Pancreas (tissue), 10 donors: ENCODE results near the gene ALOX5AP. TPM values are rescaled to one million over a fixed set of nuclear protein-coding genes. Genes with fewer than 3 reads are reported as not detected.

Source experiments
- ATAC-seq, 4 donors: fragments of 200-7000 bp; cut with Tn5 transposase; one replicate each; pipeline versions ENCODE4 v1.8.0 to v1.9.1; 2020; ENCODE audit warnings: mild to moderate bottlenecking in 4 of 4, moderate library complexity in 4 of 4
- DNase-seq, 6 donors: peaks; one replicate each; pipeline ENCODE4 v3.0.0-alpha.2; 2020
- FAIRE-seq: peaks from 2 replicates; lab custom pipeline; 2012; peaks lifted over from hg19 to GRCh38; lab: Jason Lieb, UNC
- H3K27ac ChIP-seq, 4 donors: fragments of 200-600 bp; sonication (generic); 1 replicate in 3 of 4; 2 replicates in 1 of 4; pipeline versions ENCODE4 v1.5.0 to v1.8.0; 2020
- H3K27me3 ChIP-seq, 4 donors: fragments of 200-600 bp; one replicate each; pipeline ENCODE4 v1.8.0; 2021
- H3K36me3 ChIP-seq, 3 donors: fragments of 200-600 bp; sonication (generic) in 1 of 3; one replicate each; pipeline versions ENCODE4 v1.5.0 to v1.8.0; 2020 to 2021
- H3K4me1 ChIP-seq, 3 donors: fragments of 200-600 bp; one replicate each; pipeline ENCODE4 v1.8.0; 2021
- H3K4me3 ChIP-seq, 4 donors: fragments of 200-600 bp; sonication (generic) in 2 of 4; one replicate each; pipeline versions ENCODE4 v1.5.0 to v1.8.0; 2020 to 2021
- H3K9me3 ChIP-seq, 4 donors: fragments of 200-600 bp; one replicate each; pipeline ENCODE4 v1.8.0; 2021
- WGBS, 2 donors: extraction: QIAGEN DNeasy Blood & Tissue Kit; methylation state at CpG; one replicate each; pipeline ENCODE4 v1.1.7; 2013; 5-methylcytosine and 5-hydroxymethylcytosine counted together
- intact Hi-C, 3 donors: fragments of 100-400 bp; cut with DNase I; formaldehyde crosslinking; loops; one replicate each; pipeline versions ENCODE4 v1.11.1 to v1.14.2; 2022
- polyA plus RNA-seq, 2 donors: library from polyadenylated mRNA; stranded (reverse); fragments of 200-250 nt; gene quantifications; one replicate each; pipeline ENCODE4 v1.2.3, GENCODE V29; 2013
- total RNA-seq, 6 donors: library from RNA; stranded (reverse); fragmentation: NEBNext Ultra II Directional in 4 of 6; extraction: Animal tissue kit (Norgen Biotek cat#: 25700) in 4 of 6; gene quantifications; one replicate each; pipeline versions ENCODE4 v1.2.1 to v1.2.4, GENCODE V29; 2021 to 2023
- TF ChIP-seq, protein P1 (sequence below), 4 donors: fragments of 200-600 bp; sonication (generic) in 3 of 4; IDR thresholded peaks; one replicate each; pipeline versions ENCODE4 v1.5.0 to v1.8.0; 2021; ENCODE audit warnings: antibody characterized with exemption in 4 of 4
- donor health status: healthy with polysubstance abuse.
- donor health status: DM: no; HTN: no; CAD: no; lungs with moderate emphysema.
- donor health status: DM: no; HTN: no; CAD: no.
- donor health status: control.
- donor health status: control.
- donor health status: Bipolar disorder and iron deficiency.
- donor health status: DM: yes; HTN: yes; CAD: no.
- donor health status: DM: no; HTN: no; CAD: no.
- donor health status: DM: no; HTN: no; CAD: no.
- donor health status: DM: yes; HTN: yes; CAD: no.

Gene ALOX5AP
- total and polyA plus RNA-seq, 8 donors: 1.3 to 33.2 (median 3.6) TPM

DNA sequence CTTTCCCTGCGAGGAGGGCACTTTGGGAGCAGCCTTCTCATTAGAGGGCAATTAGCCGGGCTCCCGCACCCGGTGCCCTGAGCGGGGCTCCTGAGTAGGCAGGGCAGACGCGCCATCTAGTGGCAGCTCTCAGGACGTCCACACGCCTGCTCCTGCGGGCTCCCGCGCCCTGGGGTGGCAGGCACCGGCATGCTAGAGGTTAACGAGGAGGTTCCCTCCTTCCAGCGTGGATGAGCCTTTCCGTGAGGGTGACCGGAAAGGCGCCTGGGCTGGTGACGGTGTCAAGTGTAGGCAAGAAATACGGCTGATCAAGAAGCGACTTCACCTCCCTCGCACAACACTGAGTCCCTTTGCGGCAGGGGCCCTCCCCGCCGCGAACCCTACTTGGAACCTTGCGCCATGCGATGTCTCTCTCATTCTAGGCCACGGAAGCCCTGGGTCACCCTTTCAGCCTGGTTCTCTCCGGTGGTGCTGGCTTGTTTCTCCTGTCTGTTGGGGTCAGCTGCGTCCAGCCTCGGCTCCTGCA, 67.7 kb downstream of the ALOX5AP start:
- Histone ChIP-seq H3K27ac (peak overlapping the region in 2 of 4 donors; percentile 2 to 30), H3K4me3 (peak overlapping the region in 2 of 4 donors; percentile 21 to 40), H3K4me1 (peaks cover 0 to 14% (median 4%) of the 10 kb centered on the region in 3 donors), H3K27me3 (no peaks in the 10 kb centered on the region), H3K9me3 (no peaks in the 10 kb centered on the region), H3K36me3 (no peaks in the 10 kb centered on the region)
- WGBS, 2 donors: 10% methylated on average over 31 to 32 of the region's 32 CpGs
- ATAC-seq (peak; percentile 92 to 98 (median 97)), FAIRE-seq (no peak), DNase-seq (peak; percentile 67 to 92 (median 82))
- intact Hi-C loops: loop anchor here in 1 of 3 donors (10.0 kb wide), 1 partner anchor 668 kb away; no protein-coding TSS in a partner anchor
- TF ChIP-seq, protein P1, sequence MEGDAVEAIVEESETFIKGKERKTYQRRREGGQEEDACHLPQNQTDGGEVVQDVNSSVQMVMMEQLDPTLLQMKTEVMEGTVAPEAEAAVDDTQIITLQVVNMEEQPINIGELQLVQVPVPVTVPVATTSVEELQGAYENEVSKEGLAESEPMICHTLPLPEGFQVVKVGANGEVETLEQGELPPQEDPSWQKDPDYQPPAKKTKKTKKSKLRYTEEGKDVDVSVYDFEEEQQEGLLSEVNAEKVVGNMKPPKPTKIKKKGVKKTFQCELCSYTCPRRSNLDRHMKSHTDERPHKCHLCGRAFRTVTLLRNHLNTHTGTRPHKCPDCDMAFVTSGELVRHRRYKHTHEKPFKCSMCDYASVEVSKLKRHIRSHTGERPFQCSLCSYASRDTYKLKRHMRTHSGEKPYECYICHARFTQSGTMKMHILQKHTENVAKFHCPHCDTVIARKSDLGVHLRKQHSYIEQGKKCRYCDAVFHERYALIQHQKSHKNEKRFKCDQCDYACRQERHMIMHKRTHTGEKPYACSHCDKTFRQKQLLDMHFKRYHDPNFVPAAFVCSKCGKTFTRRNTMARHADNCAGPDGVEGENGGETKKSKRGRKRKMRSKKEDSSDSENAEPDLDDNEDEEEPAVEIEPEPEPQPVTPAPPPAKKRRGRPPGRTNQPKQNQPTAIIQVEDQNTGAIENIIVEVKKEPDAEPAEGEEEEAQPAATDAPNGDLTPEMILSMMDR (IDR thresholded peaks at IDR 0.05): peak; percentile 81 to 97 (median 91)

DNA sequence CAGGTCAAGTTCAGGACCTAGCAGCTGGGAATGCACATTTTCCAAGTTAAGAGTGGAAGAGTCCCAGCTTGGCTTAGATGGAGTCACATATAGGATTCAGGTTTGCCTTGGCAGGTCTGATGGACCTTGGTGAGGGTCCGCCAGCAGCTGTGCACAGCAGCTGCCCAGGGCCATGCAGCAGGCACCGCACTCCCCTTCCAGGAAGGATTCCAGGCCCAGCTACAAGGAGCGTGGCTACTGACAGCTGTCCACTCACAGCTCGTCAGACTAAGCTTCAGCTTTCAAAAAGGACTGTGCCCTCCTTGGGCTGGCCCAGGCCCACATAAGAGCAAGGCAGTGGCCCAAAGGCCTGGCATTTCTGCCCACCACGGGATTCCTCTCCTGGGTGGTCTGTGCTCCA, 68.4 kb downstream of the ALOX5AP start:
- FAIRE-seq (no peak), DNase-seq (no peak), ATAC-seq (no peak)
- 82 to 83% methylated on average over 5 of the region's 5 CpGs for WGBS, 2 donors
- H3K4me3 ChIP-seq: peak overlapping the region in 1 of 4 donors; percentile 40
- intact Hi-C loops: loop anchor here in 1 of 3 donors (10.0 kb wide), 1 partner anchor 669 kb away; no protein-coding TSS in a partner anchor
- no peaks in the 10 kb centered on the region for H3K36me3 ChIP-seq
- H3K27ac ChIP-seq: no peak overlapping the region
- TF ChIP-seq, protein P1 (IDR thresholded peaks at IDR 0.05): no peak
- H3K27me3 ChIP-seq: no peaks in the 10 kb centered on the region
- no peaks in the 10 kb centered on the region for H3K9me3 ChIP-seq
- peaks cover 0 to 14% (median 4%) of the 10 kb centered on the region in 3 donors for H3K4me1 ChIP-seq

DNA sequence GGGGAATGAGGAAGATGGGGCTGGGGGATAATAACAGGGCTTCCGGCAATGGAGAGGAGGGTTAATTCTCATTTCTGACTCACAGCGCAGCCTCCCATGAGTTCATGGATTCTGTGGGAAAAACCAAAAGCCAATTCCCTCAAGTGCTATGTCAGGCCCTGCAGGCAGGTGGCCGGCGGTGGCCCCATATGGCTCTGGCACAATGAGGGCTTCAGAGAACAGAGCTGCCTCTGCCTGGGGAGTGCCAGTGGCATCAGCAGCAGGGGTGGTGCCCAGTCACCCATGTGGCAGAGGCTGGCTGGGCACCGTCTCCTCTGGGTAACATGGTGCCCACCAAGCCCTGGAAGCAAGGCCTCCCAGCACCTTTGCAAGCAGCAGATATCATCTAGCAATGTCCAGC, 69.1 kb downstream of the ALOX5AP start:
- FAIRE-seq: no peak
- no peak overlapping the region for H3K27ac ChIP-seq
- peak in 1 of 6 donors; percentile 28 for DNase-seq
- H3K36me3 ChIP-seq: no peaks in the 10 kb centered on the region
- TF ChIP-seq, protein P1 (IDR thresholded peaks at IDR 0.05): no peak
- H3K4me3 ChIP-seq: no peak overlapping the region
- intact Hi-C loops: loop anchor here in 1 of 3 donors (10.0 kb wide), 1 partner anchor 670 kb away; no protein-coding TSS in a partner anchor
- WGBS, 2 donors: 87 to 93% methylated on average over 5 of the region's 5 CpGs
- H3K27me3 ChIP-seq: no peaks in the 10 kb centered on the region
- ATAC-seq: no peak
- peaks cover 0 to 14% (median 4%) of the 10 kb centered on the region in 3 donors for H3K4me1 ChIP-seq
- no peaks in the 10 kb centered on the region for H3K9me3 ChIP-seq

DNA sequence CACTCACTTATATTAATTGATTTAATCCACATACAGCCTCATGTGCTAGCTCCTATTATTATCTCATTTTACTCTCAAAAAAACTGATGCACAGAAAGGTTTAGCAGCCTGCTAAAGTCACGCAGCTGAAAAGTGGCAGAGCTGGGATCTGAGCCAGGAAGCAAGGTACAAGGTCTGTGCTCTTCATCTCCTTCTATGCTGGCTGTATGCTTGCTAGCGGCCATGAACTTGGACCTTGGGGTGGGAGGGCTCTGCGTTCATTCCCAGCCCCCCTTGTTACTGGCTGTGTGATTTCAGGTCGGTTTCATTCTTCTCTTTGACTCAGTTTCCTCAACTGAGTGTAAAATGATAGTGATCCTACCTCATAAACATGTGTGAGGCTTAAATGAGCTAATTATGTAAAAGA, 69.8 kb downstream of the ALOX5AP start:
- FAIRE-seq (no peak), ATAC-seq (no peak), DNase-seq (no peak)
- TF ChIP-seq, protein P1 (IDR thresholded peaks at IDR 0.05): no peak
- H3K9me3 ChIP-seq: no peaks in the 10 kb centered on the region
- 9 to 23% methylated on average over 4 of the region's 4 CpGs for WGBS, 2 donors
- H3K4me1 ChIP-seq: peaks cover 0 to 14% (median 4%) of the 10 kb centered on the region in 3 donors
- no peak overlapping the region for H3K4me3 ChIP-seq
- no peaks in the 10 kb centered on the region for H3K36me3 ChIP-seq
- H3K27me3 ChIP-seq: no peaks in the 10 kb centered on the region
- peak overlapping the region; percentile 16 to 71 (median 52) for H3K27ac ChIP-seq
- intact Hi-C loops: loop anchor here in 1 of 3 donors (10.0 kb wide), 1 partner anchor 670 kb away; no protein-coding TSS in a partner anchor

DNA sequence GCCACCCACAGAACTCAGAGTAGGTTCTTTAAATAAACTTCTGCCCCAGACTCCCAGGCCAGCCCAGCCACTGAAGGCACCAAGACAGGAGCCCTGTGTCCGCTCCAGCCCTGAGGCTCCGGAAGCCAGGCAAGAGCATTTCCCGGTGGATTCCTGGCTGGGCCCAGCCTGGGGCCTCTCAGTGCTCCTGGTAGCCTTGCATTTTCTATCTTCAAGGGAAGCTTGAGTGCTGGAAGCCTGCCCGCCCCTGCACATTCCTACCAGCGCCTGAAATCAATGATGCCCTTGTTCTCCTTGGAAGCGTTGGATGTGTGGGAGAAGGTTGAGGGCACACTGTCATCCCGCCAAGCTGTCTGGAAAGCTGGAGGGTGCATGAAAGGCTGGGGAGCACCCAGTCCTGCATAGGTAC, 70.3 kb downstream of the ALOX5AP start:
- no peaks in the 10 kb centered on the region for H3K9me3 ChIP-seq
- TF ChIP-seq, protein P1 (IDR thresholded peaks at IDR 0.05): no peak
- peaks cover 0 to 14% (median 4%) of the 10 kb centered on the region in 3 donors for H3K4me1 ChIP-seq
- peak in 3 of 4 donors; percentile 40 to 54 (median 41) for ATAC-seq
- no peaks in the 10 kb centered on the region for H3K27me3 ChIP-seq
- H3K27ac ChIP-seq: peak overlapping the region; percentile 16 to 71 (median 52)
- H3K36me3 ChIP-seq: no peaks in the 10 kb centered on the region
- DNase-seq: peak in 4 of 6 donors; percentile 58 to 73 (median 68)
- H3K4me3 ChIP-seq: no peak overlapping the region
- WGBS, 2 donors: 55 to 56% methylated on average over 7 of the region's 7 CpGs
- intact Hi-C loops: loop anchor here in 1 of 3 donors (10.0 kb wide), 1 partner anchor 671 kb away; no protein-coding TSS in a partner anchor
- FAIRE-seq: no peak
